ENCODE results near the gene IGF2BP2.
"Not testable (repeated sequence)": the region's sequence is repeated elsewhere in the genome, so short reads cannot be mapped to it uniquely, and the experiment has no call there.

Gene IGF2BP2

DNA sequence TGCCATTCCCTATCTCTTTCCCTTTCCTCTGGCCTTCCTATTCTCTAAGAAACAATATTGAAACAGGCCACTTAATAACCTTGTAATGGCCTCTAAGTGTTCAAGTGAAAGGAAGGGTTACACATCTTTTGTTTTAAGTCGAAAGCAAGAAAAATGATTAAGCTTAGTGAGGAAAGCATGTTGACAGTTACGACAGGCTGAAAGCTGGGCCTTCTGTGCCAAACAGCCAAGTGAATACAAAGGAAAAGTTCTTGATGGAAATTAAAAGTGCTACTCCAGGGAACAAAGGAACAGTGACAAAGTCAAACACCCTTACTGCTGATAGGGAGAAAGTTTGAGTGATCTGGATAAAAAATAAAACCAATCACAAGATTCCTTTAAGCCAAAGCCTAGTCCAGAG is 184.5 kb downstream of the IGF2BP2 start:
- DNase-seq (ENCODE audit: low read depth in 2 of 2), result no peak

DNA sequence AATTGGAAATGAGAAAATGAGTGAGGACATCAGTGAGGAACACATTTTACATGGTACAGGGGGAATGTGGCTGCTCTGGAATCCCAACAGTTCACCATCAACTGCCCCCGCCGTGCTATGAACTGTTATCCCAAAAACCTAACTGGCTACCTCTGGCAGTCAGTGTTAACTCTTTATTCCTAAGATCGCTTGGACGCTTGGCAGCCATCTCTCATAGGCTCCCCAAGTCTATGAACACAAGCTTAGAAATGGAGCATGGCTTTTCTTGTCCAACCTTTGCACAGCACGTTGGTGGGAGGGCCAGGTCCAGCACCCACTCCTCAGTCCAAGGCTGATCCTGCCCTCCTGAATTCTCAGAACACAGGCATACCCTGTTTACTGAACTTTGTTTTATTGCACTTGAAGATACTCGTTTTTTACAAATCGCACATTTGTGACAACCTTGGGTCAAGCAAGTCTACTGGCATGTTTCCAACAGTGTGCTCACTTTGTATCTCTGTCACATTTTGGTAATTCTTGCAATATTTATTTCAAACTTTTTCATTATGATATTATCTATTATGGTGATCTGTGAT is 185.1 kb downstream of the IGF2BP2 start:
- no peak for DNase-seq (ENCODE audit: low read depth in 2 of 2)

DNA sequence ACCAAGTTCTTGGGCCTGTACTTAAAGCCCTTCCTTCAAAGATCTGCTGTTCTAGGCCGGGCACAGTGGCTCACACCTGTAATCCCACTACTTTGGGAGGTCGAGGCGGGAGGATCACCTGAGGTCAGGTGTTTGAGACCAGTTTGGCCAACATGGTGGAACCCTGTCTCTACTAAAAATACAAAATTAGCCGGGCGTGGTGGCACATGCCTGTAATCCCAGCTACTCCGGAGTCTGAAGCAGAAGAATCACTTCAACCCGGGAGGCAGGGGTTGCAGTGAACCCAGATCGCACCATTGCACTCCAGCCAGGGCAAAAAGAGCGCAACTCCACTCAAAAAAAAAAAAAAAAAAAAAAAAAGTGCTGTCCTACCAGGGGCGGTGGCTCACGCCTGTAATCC is 186.2 kb downstream of the IGF2BP2 start:
- not testable (repeated sequence) for DNase-seq (ENCODE audit: low read depth in 2 of 2)

DNA sequence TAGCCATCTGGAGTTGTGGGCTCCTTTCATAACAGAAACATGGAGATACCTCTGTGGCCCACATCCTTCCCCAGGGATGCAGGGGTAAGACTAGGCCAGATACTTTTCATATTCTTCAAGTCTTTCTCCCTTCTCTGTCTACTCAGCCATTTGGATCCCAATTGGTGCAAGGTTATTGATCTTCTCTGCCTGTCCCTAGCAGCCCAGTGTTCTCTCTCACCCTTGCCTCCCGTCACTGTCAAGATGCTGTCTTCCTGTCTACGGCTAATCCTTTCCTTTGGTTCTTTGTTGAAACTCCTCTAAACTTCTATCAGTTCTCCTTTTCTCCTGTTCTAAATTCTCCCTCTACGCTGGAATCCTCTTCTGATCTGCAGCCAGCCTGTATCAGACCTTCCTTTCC is 187.5 kb downstream of the IGF2BP2 start:
- no peak for DNase-seq (ENCODE audit: low read depth in 2 of 2)

DNA sequence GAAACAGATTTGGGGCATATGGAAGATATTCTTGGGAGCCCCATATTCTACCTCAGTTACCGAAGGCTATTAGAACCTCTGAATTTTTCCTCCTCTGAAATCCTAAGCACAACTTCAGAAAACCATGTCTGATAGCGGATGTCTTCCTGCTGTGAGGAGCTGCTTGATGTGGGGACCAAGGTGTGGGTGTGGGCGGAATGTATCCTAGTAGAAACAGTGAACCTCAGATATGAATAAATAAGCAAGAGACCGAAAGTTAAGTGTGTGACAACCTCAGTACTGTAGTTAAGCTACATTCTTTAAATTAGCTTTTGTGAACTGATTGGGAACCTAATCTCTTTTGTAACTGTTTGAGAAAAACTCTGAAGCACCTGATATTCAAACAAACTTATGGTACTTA is 191.8 kb downstream of the IGF2BP2 start:
- DNase-seq (ENCODE audit: low read depth in 2 of 2), result no peak

DNA sequence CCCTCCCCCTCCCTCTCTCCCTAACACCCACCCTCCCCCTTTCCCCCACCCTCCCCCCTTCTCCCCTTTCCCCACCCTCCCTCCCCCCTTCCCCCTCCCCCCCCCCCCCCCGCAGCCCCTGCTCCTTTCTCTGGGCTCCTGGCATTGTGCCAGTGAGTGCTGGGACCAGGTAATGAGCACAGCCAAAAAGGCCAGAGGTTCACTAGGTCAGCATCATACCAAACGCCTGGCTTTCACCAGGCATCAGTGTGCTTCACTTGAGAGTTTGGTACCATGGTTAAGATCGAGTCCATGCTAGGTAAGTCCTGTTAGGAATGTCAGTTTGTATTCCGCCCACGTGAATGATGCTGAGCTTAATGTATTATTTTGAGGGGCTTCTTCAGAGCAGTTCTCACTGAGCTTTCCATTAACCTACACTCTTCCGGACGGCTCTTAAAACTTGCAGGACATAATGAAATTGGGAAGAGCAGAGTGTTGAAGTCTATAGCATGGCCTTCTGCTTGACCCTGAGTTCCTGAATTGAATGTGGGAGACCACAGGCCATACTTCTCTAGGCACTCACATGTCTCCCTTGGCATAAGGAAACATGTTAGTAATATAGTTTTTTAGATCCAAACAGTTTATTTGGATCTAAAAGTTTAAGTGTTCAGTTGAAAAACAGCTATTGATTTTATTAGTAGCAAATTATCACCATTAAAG is 193.2 kb downstream of the IGF2BP2 start:
- no peak for DNase-seq (ENCODE audit: low read depth in 2 of 2)

DNA sequence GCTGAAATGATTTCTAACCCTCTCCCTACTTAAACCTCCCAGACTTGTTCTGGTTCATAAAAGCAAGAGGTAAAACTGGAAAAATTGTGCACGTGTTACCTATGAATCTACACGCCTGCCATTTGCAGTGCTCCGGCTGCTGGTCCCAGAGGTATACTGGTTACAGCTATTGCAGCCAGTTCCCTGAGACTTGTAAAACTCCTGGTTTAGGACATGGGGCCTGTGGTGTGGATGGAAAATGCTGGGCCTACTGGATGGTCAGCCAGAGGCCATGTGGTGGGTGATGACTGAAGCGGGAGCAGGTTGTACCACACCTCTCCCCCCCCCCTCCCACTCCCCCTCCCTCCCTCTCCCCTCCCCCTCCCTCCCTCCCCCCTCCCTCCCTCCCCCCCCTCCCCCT is 193.7 kb downstream of the IGF2BP2 start:
- no peak for DNase-seq (ENCODE audit: low read depth in 2 of 2)

DNA sequence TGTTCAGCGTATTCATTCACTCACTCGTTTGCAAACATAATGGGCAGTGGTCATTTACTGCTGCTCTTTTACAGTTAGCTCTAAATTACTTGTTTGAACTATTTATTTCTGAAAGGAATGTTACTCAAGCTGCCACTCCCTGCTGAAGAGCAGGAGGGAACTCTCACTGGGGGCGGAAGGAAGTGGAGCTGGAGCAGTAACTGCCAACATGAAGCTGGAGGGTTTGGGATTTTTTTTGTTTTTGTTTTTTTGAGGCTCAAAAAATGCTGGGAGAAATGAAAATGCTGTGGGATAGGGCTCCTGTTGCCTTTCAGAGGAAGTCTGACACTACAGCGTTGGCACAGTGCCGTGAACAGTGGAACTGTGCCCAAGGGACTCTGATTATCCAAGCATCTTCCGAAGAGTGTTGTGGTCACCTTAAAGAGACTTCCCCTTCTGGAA is 194.6 kb downstream of the IGF2BP2 start:
- no peak for DNase-seq (ENCODE audit: low read depth in 2 of 2)

DNA sequence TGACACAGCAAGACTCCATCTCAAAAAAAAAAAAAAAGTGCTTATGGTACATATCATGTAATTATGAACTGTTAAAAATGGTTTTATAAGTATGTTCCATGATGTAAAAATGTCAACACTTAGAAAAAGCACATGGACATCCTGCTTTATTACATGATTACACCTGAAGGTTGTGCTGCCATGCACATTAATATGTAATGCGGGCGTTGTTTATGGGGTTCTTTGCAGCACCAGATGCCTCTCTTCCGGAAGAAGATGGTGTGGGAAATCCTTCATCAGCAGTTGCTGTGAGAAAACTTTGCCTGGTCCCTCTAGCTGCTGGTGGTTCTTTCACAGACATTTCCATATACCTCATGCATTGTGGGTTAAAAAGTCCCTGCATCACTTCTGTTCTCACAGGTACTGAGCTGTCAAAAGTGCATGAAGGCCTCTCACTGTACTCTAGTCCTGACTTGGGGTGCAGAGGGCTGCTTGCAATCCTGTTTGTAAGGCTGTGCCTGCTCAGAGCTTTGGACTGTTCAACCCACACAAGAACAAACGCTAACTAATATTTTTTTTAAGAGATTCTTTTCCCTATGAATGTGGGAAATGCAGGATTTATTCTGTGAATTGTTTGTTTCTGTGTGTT is 195.2 kb downstream of the IGF2BP2 start:
- DNase-seq (ENCODE audit: low read depth in 2 of 2), result no peak

DNA sequence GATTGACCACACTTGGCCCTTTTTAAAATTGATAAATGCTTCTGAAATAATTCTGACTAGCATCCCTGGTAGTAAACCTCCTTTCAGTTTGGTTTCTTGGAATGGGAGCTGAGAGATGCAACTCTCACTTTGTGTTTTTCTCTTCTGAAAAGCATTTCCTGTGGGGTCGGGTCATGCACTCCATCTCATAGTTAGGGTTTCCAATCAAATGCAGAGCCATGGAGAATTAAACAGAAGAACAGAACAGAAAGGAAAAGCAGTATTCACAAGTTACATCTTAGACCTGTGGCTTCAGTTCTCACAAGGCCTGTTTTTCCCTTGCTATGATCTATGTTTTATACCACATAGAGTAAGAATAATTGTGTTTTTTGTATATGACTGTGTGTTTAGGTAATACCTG is 199.1 kb downstream of the IGF2BP2 start:
- DNase-seq (ENCODE audit: low read depth in 2 of 2), result no peak

DNA sequence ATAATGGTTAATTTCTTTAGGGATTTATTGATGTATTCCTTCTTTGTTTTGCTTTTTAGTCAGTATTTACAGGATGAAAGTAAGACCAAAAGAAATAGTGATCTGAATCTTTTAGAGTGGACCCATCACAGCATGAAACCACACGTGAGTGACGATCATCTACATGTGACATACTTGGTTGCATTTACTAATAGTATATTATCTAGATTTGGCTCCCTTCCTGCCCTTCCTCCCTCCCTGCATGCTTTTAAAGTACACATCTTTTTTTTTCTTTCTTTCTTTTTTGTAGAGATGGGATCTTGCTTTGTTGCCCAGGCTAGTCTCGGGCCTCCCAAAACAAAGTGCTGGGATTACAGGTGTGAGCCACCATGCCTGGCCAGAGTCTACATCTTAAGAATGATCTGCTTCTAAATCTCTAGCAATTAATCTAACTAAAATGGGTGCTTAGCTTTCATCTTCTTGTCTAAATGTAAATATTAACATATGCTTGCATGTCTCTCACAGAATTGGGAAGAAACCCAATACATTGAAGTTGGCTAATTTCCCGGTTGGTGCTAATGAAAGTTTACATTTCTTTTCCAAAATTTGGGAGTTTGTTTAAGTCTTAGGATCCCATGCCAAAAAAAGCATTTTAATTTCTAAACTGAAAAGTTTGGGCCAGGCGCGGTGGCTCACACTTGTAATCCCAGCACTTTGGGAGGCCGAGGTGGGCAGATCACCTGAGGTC is 200.7 kb downstream of the IGF2BP2 start:
- no peak for DNase-seq (ENCODE audit: low read depth in 2 of 2)

DNA sequence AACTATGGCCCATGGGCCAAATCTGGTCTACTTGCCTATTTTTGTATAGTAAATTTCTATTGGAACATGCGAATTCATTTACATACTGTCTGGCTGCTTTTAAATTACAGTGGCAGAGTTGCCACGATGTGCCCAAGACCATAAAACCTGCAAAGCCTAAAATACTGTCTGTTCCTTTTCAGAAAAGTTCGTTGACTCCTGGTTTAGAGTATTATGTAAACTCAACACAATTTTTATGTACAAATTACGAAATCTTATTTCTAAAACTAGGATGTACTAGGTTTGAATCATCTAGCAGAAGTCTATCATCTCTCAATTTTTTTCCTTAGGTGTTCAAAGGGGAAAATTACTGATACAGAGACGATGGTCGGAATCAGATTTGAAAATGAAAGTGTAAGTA is 211.8 kb downstream of the IGF2BP2 start:
- DNase-seq (ENCODE audit: low read depth in 2 of 2), result no peak

DNA sequence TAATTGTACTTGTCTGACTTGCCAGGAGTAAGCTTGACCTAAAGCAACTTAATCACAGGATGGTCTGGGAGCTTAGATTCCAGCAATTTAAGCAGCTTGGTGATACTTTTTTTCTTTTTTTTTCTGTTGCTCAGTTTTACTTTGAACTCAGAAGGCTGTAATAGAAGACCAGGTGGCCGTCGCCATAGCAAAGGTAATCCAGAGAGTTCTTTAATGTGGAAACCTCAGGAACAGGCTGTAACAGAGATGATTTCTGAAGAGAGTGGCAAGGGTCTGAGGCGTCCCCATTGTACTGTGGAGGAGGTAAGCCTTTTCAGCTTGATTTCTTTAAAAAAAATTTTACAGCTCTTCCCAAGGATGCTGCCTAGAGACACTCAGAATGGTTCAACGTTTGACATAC is 218.6 kb downstream of the IGF2BP2 start:
- DNase-seq (ENCODE audit: low read depth in 2 of 2), result no peak

DNA sequence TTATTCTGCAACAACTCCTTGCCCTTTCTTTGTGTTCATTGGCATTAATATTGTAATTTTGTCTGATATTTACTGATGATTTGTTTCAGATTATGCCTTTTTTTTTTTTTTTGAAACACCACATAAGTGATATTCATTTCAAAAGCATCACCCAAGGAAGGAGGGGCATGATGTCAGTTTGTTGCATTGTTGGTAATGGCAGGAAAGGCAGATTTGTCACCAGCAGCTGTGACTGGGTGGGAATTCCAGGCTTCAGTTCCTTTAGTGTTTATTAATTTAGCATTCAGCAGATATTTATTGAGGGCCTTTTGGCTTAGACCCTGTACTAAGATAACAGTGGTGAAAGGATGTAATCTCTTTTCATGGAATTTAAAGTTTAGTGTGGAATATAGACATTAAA is 219.3 kb downstream of the IGF2BP2 start:
- DNase-seq (ENCODE audit: low read depth in 2 of 2), result no peak

DNA sequence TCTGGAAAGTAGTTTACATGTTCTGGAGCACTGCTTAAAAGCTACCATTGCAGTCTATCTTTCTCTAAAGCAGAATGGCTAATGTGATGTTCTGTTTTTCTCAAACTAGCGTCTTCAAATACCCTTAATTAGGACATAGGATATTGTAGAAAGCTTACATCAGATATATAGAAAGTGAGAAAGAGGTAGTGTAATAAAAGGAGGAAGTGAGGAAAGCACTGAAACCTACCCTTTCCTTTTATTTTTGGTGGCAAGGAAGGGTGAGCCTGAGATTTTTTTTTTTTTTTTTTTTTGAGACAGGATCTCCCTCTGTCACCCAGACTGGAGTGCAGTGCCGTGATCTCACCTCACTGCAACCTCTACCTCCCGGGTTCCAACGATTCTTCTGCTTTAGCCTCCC is 229.3 kb downstream of the IGF2BP2 start:
- DNase-seq (ENCODE audit: low read depth in 2 of 2), result no peak

DNA sequence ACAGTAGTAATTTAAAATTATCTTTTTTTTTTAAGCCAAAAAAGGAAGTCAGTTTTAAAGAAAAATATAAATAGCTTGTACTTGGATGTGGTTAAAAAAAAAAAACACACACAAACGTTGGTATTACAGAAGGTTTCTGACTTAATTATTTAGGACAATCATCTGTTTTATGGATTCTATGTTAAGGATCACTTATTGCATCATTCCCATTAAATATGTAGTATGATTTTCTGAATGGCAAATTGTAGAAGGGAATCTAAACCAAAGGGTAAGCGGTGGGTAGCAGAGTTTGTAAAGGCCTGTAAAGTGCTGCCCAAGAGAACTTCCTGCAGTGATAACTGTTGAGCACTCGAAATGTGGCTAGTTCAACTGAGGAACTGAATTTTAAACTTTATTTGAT is 230.8 kb downstream of the IGF2BP2 start:
- DNase-seq (ENCODE audit: low read depth in 2 of 2), result no peak
